ENCODE measurements around the gene FASTK. TPM values are rescaled to one million over a fixed set of nuclear protein-coding genes. Genes with fewer than 3 reads are reported as not detected.

The FASTK gene
- total RNA-seq, 1 experiment from 2014 or later: 141 TPM

- no peak for DNase-seq (ENCODE audit: low read depth)
Measured at GRCh38 chr7:151118108-151119054, 37.8 kb upstream of the FASTK start.

GRCh38 chr7:151117565-151117964, 37.0 kb upstream of the FASTK start:
- no peak for DNase-seq (ENCODE audit: low read depth)

GRCh38 chr7:151116603-151117440, 36.2 kb upstream of the FASTK start:
- no peak for DNase-seq (ENCODE audit: low read depth)

- DNase-seq (ENCODE audit: low read depth): no peak
Measured at GRCh38 chr7:151115836-151116418, 35.3 kb upstream of the FASTK start.

GRCh38 chr7:151115121-151115835, 34.7 kb upstream of the FASTK start:
- no peak for DNase-seq (ENCODE audit: low read depth)

GRCh38 chr7:151114151-151115090, 33.8 kb upstream of the FASTK start:
- no peak for DNase-seq (ENCODE audit: low read depth)

- DNase-seq (ENCODE audit: low read depth): peak; percentile 86
Measured at GRCh38 chr7:151113344-151114150, 32.9 kb upstream of the FASTK start.

- DNase-seq (ENCODE audit: low read depth): peak; percentile 63
Measured at GRCh38 chr7:151110941-151111645, 30.5 kb upstream of the FASTK start.

GRCh38 chr7:151110236-151110940, 29.8 kb upstream of the FASTK start:
- no peak for DNase-seq (ENCODE audit: low read depth)

- no peak for DNase-seq (ENCODE audit: low read depth)
Measured at GRCh38 chr7:151109094-151110048, 28.8 kb upstream of the FASTK start.

- DNase-seq (ENCODE audit: low read depth): no peak
Measured at GRCh38 chr7:151107882-151108281, 27.3 kb upstream of the FASTK start.

- DNase-seq (ENCODE audit: low read depth): peak; percentile 85
Measured at GRCh38 chr7:151104411-151105235, 24.0 kb upstream of the FASTK start.

GRCh38 chr7:151103973-151104372, 23.4 kb upstream of the FASTK start:
- DNase-seq (ENCODE audit: low read depth): no peak

- DNase-seq (ENCODE audit: low read depth): no peak
Measured at GRCh38 chr7:151102991-151103390, 22.4 kb upstream of the FASTK start.

- DNase-seq (ENCODE audit: low read depth): no peak
Measured at GRCh38 chr7:151101621-151102396, 21.2 kb upstream of the FASTK start.
